Upper lobe of right lung (tissue), 1 donor: ENCODE data around the gene CCDC7. TPM values are rescaled to one million over a fixed set of nuclear protein-coding genes. Genes with fewer than 3 reads are reported as not detected.
"Not testable (repeated sequence)": the region's sequence is repeated elsewhere in the genome, so short reads cannot be mapped to it uniquely, and the experiment has no call there.

Experiments used
- ATAC-seq: fragments of 200-7000 bp; cut with Tn5 transposase; one replicate; pipeline ENCODE4 v1.9.1; 2020; ENCODE audit warnings: mild to moderate bottlenecking, moderate library complexity
- DNase-seq: peaks from one replicate; pipeline ENCODE4 v3.0.0-alpha.2; 2020
- H3K27ac ChIP-seq: fragments of 200-600 bp; one replicate; pipeline ENCODE4 v1.8.0; 2022
- H3K27me3 ChIP-seq: fragments of 200-600 bp; one replicate; pipeline ENCODE4 v1.8.0; 2022; ENCODE audit warnings: mild to moderate bottlenecking
- H3K36me3 ChIP-seq: fragments of 200-600 bp; one replicate; pipeline ENCODE4 v1.8.0; 2022
- H3K4me1 ChIP-seq: fragments of 200-600 bp; one replicate; pipeline ENCODE4 v1.8.0; 2022
- H3K4me3 ChIP-seq: fragments of 200-600 bp; one replicate; pipeline ENCODE4 v1.8.0; 2022; ENCODE audit warnings: mild to moderate bottlenecking
- H3K9me3 ChIP-seq: fragments of 200-600 bp; one replicate; pipeline ENCODE4 v1.8.0; 2022
- intact Hi-C: fragments of 100-400 bp; cut with DNase I; formaldehyde crosslinking; loops from one replicate; pipeline ENCODE4 v1.11.0; 2022
- total RNA-seq: library from RNA; stranded (reverse); fragmentation: NEBNext Ultra II Directional; extraction: Animal tissue kit (Norgen Biotek cat#: 25700); gene quantifications from one replicate; pipeline ENCODE4 v1.2.1, GENCODE V29; 2021
- TF ChIP-seq, protein P1 (sequence below): fragments of 200-600 bp; IDR thresholded peaks from one replicate; pipeline ENCODE4 v1.8.0; 2022; ENCODE audit warnings: antibody characterized with exemption
- donor health status: DM: no; HTN: yes; CAD: no; lungs with severe emphysema.

Gene CCDC7
- total RNA-seq, 1 donor from 2014 or later: 23.6 TPM

DNA sequence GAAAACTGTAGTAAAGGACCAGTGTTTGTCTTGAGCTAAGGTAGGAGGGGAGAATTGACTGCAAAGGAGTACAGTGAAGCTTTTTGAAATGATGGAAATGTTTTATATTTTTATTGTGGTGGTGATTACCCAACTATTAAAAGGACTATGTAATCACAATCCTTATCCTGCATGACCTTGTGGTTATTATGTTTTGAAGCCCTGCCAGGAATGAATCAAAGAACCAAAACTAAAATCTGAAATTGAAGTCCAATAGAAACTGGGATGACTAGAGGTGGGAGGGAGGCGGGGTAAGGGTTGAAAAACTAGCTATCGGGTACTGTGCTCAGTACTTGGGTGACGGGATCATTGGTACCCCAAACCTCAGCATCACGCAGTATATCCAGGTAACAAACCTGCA lies 8.2 kb downstream of the CCDC7 start:
- ATAC-seq: no peak
- Histone ChIP-seq H3K36me3 (peaks cover 28% of the 10 kb centered on the region), H3K27ac (no peak overlapping the region), H3K4me1 (no peaks in the 10 kb centered on the region), H3K4me3 (no peak overlapping the region), H3K27me3 (no peaks in the 10 kb centered on the region), H3K9me3 (no peaks in the 10 kb centered on the region)
- intact Hi-C loops: no loop called here
- no peak for DNase-seq
- TF ChIP-seq, protein P1, sequence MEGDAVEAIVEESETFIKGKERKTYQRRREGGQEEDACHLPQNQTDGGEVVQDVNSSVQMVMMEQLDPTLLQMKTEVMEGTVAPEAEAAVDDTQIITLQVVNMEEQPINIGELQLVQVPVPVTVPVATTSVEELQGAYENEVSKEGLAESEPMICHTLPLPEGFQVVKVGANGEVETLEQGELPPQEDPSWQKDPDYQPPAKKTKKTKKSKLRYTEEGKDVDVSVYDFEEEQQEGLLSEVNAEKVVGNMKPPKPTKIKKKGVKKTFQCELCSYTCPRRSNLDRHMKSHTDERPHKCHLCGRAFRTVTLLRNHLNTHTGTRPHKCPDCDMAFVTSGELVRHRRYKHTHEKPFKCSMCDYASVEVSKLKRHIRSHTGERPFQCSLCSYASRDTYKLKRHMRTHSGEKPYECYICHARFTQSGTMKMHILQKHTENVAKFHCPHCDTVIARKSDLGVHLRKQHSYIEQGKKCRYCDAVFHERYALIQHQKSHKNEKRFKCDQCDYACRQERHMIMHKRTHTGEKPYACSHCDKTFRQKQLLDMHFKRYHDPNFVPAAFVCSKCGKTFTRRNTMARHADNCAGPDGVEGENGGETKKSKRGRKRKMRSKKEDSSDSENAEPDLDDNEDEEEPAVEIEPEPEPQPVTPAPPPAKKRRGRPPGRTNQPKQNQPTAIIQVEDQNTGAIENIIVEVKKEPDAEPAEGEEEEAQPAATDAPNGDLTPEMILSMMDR: no peak

- Histone ChIP-seq H3K36me3 (peaks cover 8% of the 10 kb centered on the region), H3K9me3 (no peaks in the 10 kb centered on the region), H3K4me1 (no peaks in the 10 kb centered on the region), H3K27me3 (no peaks in the 10 kb centered on the region), H3K4me3 (no peak overlapping the region), H3K27ac (no peak overlapping the region)
- DNase-seq: no peak
- intact Hi-C loops: no loop called here
- ATAC-seq: peak; percentile 45
- TF ChIP-seq, protein P1: no peak
These were observed 13.2 kb downstream of the CCDC7 start for GRCh38 chr10:32459051-32459698.

DNA sequence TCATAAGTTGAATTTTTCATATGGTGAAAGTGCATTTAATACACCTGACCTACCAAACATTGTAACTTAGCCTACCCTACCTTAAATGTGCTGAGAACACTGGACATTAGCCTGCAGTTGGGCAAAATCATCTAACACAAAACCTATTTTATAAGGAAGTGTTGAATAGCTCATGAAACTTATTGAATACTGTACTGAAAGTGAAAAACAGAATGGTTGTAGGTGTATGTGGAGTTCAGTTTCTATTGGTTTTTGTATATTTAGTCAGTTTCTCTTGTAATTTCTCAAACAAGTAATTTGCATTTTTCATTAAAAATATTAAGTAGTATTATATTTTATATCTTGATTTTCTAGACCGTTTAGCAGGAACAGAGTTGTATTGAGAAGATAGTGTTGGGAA lies 15.3 kb downstream of the CCDC7 start:
- TF ChIP-seq, protein P1: no peak
- intact Hi-C loops: no loop called here
- H3K4me1 ChIP-seq: no peaks in the 10 kb centered on the region
- H3K27ac ChIP-seq: no peak overlapping the region
- DNase-seq: no peak
- H3K9me3 ChIP-seq: no peaks in the 10 kb centered on the region
- H3K36me3 ChIP-seq: no peaks in the 10 kb centered on the region
- H3K27me3 ChIP-seq: no peaks in the 10 kb centered on the region
- no peak overlapping the region for H3K4me3 ChIP-seq
- ATAC-seq: no peak

GRCh38 chr10:32471232-32471631 lies 25.3 kb downstream of the CCDC7 start:
- Histone ChIP-seq H3K27ac (no peak overlapping the region), H3K27me3 (no peaks in the 10 kb centered on the region), H3K9me3 (no peaks in the 10 kb centered on the region), H3K36me3 (peaks cover 14% of the 10 kb centered on the region), H3K4me1 (no peaks in the 10 kb centered on the region), H3K4me3 (no peak overlapping the region)
- ATAC-seq (no peak), DNase-seq (no peak)
- TF ChIP-seq, protein P1: no peak
- intact Hi-C loops: no loop called here

DNA sequence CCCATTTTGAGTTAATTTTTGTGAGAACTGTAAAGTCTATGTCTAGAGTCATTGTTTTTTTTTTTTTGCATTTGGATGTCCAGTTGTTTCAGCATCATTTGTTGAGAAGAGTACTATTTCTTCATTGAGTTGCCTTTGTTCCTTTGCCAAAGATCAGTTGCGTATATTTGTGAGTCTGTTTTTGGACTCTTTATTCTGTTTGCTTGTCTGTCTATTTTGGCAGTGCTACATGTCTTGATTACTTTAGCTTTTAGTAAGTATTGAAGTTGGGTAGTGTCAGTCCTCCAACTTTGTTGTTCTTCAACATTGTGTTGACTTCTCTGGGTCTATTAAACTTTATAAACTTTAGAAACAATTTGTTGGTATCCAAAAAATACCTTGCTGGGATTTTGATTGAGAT lies 31.6 kb downstream of the CCDC7 start:
- TF ChIP-seq, protein P1: no peak
- DNase-seq (no peak), ATAC-seq (no peak)
- Histone ChIP-seq H3K27me3 (no peaks in the 10 kb centered on the region), H3K4me1 (no peaks in the 10 kb centered on the region), H3K36me3 (peaks cover 16% of the 10 kb centered on the region), H3K4me3 (no peak overlapping the region), H3K9me3 (peaks cover 12% of the 10 kb centered on the region), H3K27ac (no peak overlapping the region)
- intact Hi-C loops: no loop called here

GRCh38 chr10:32481606-32482005 lies 35.7 kb downstream of the CCDC7 start:
- Histone ChIP-seq H3K4me3 (no peak overlapping the region), H3K4me1 (no peaks in the 10 kb centered on the region), H3K9me3 (peaks cover 12% of the 10 kb centered on the region), H3K36me3 (peaks cover 10% of the 10 kb centered on the region), H3K27me3 (no peaks in the 10 kb centered on the region), H3K27ac (no peak overlapping the region)
- intact Hi-C loops: no loop called here
- TF ChIP-seq, protein P1: no peak
- ATAC-seq (no peak), DNase-seq (no peak)

DNA sequence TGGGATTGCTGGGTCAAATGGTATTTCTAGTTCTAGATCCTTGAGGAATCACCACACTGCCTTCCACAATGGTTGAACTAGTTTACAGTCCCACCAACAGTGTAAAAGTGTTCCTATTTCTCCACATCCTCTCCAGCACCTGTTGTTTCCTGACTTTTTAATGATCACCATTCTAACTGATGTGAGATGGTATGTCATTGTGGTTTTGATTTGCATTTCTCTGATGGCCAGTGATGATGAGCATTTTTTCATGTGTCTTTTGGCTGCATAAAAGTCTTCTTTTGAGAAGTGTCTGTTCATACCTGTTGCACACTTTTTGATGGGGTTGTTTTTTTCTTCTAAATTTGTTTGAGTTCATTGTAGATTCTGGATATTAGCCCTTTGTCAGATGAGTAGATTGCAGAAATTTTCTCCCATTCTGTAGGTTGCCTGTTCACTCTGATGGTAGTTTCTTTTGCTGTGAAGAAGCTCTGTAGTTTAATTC lies 37.1 kb downstream of the CCDC7 start:
- intact Hi-C loops: not testable (repeated sequence)

DNA sequence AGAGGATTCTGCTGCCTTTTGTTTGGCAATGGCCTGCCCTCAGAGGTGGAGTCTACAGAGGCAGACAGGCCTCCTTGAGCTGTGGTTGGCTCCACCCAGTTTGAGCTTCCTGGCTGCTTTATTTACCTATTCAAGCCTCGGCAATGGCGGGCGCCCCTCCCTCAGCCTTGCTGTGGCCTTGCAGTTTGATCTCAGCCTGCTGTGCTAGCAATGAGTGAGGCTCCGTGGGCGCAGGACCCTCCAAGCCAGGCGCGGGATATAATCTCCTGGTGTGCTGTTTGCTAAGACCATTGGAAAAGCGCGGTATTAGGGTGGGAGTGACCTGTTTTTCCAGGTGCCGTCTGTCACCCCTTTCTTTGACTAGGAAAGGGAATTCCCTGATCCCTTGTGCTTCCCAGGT lies 42.1 kb downstream of the CCDC7 start:
- H3K4me3 ChIP-seq, H3K4me1 ChIP-seq, H3K36me3 ChIP-seq, H3K27me3 ChIP-seq, ATAC-seq, H3K9me3 ChIP-seq, H3K27ac ChIP-seq, DNase-seq, intact Hi-C loops: not testable (repeated sequence)

More for the DNA sequence above, 37.1 kb downstream of the CCDC7 start:
- not testable (repeated sequence) for H3K27ac ChIP-seq, H3K36me3 ChIP-seq, H3K4me3 ChIP-seq, H3K27me3 ChIP-seq, H3K4me1 ChIP-seq, ATAC-seq, DNase-seq
- peaks cover 12% of the 10 kb centered on the region for H3K9me3 ChIP-seq
